NCI-H345 (cell line): Measurements from ENCODE around the gene ILF2.
"Not testable (repeated sequence)": the region's sequence is repeated elsewhere in the genome, so short reads cannot be mapped to it uniquely, and the experiment has no call there.

Experiments used
- DNase-seq: peaks from one replicate; lab custom pipeline; 2025; lab: John Stamatoyannopoulos, UW

The ILF2 gene

DNA sequence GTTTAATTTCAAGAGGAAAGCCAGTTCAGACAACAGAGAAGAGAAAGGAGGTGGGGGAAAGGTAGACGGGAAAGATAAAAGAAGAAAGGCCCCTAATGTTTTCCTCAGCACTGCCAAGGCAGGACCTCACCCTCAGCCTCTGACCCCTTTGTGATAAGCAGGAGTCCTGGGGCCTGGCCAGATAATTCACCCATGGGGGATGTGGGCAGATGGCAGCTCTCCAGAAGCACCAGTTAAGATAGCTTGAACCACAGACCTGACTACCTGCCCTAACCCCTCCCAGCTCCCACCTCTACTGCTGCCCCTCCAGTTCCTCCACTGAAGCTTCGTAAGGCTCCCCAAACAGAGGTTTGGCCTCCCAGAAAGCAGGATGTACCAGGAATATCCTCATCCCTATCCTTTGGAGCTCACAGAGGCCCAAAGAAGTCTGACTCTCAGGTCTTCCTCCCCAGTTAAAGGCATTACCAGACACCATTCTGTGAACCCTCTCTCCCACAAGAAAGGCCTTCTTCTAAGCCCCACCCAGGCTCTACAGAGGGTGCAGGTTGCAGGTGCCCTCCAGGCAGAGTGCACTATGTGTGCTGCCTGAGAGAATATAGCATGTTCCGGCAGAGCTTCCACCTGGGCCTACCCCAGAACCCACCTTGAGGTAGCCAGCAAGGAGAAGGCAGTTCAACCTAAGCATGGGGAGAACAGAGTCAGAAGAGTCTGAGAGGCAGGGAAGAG lies 21.5 kb downstream of the ILF2 start:
- DNase-seq: no peak

DNA sequence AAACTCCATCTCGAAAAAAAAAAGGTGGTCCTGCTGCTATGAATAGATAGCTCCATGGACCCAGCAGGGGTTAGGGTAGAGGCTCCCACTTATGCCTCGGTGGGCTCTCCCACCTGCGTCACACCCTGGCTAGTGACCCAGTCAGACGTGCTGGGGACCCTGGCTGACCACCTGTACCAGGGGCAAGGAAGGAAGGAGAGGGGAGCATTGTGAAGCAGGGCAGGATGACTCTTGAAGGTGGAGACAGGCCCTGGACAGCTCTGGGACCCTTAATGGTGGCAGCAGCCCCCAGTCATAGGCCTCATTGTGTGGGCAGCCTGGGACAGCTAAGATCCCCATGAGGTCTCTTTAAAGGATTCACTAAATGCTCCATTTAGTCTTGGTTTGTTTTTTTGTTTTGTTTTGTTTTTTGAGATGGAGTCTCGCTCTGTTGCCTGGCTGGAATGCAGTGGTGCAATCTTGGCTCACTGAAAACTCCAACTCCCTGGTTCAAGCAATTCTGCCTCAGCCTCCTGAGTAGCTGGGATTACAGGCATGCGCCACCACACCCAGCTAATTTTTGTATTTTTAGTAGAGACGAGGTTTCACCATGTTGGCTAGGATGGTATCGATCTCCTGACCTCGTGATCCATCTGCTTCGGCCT lies 22.7 kb downstream of the ILF2 start:
- DNase-seq: no peak

DNA sequence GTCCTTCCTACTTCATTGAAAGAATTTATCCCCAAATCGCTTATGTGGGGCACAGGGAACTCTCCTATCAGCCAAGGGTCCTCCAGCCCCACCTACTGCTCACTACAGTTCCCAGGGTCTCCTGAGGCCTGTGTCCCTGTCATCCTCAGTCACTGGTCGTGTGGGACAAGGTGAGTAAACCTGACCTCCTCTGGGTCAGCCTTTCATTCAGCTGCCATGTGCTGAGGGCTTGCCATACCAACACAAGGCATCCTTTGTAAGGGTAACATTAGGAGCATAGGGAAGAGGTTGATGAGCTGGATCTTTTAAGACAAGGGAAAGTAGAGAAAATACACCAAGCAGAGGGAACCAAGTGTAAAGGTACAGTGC lies 23.5 kb downstream of the ILF2 start:
- DNase-seq: no peak

DNA sequence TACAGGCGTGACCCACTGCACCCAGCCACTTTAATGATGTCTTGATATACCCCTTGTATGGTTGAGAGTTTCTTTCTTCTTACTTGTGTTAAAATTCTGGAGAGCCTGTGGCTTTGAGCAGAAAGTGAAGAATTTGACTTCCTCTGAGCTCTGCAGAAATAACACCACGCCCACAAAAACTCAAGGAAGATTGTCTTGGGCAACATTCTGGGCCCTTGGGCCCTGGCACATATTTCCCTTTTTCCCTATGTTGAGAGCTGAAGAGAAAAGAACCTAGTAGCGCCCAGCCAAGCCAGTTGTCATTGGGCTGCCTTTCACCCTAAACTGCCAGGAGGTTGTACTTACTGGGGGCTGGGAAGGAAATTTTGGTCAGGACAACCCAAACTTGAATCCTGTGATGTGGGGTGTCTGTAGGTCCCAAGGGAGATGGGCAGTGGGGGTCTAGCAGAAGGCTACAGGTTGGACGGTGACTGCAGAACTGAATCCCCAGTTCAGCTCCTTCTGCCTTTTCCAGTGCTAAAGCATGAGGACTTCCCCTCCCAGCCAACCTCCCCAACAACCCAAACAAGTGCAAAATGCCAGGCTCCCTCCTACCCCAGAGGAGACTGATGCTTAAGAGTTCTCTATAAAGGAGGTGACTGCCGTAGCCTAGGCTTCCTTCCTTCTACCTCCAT lies 24.0 kb downstream of the ILF2 start:
- no peak for DNase-seq

DNA sequence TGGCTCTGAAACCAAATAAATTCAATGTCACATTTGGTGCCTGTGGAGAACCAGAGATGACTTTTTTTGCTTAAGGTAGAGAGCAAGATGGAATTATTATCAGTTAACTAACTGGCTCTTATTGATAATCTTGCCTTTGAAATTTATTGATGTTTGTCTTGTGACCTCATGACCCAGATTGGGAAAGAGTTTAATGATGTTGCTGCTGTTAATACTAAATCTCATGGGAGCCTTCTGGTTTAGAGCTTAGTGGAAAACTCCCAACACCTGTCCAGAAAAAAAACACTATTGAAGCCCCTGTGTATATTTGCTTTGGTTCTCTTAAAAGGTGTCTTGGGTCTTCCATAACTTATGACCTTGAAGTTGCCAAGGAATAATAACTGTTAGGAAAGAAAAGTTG lies 27.0 kb downstream of the ILF2 start:
- DNase-seq: no peak

DNA sequence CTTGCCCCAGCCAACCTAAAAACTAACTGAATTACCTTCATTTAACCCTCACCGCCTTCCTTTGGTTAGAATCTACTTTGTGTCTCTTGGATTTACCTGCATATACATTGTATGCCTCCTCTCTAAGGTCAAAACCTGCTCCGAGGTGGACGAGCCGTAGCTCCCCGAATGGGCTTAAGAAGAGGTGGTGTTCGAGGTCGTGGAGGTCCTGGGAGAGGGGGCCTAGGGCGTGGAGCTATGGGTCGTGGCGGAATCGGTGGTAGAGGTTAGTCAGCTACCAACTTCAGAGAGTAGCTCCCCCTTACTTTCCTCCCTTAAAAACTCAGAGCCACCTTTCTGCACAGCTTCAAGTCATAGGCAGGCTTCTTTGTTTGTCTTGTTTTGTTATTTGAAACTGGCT lies 27.7 kb downstream of the ILF2 start:
- DNase-seq: no peak

DNA sequence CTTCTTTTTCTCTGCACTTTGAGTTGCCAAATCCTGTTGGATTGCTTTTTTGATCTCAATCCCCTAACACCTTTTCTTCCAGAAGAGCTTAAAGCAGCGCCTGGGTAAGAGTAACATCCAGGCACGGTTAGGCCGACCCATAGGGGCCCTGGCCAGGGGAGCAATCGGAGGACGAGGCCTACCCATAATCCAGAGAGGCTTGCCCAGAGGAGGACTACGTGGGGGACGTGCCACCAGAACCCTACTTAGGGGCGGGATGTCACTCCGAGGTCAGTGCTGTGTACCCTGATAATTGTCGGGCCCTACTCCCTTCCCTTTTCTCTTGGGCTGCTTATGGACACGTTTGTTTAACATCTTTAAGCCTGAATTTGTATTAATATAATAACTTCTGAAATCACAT lies 28.6 kb downstream of the ILF2 start:
- no peak for DNase-seq

DNA sequence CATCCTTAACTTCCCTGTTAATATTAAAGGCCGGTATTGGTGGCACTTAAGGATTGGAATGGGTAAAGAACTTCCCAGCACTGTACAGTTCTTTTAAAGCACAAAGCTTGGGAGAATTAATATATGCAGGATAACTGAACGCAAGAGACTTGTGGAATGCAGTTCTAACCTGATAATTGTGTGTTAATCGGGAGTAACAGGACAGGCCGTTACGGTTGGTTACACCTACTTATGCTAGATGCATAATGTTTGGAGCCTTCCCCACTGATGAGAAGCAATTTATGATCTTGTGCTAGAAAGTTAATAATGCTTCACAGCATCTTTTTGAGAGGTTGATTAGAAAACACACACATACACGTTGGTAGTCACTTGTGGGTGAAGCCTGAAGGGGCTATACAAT lies 29.9 kb downstream of the ILF2 start:
- DNase-seq: no peak

DNA sequence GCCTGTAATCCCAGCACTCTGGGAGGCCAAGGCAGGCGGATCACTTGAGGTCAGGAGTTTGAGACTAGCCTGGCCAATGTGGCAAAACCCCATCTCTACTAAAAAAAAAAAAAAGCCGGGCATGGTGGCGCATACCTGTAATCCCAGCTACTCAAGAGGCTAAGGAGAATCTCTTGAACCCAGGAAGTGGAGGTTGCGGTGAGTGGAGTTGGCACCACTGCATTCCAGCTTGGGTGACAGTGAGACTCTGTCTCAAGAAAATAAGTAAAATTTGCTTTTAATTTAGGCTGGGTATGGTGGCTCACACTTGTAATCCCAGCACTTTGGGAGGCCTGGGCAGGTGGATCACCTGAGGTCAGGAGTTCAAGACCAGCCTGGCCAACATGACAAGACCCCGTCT lies 30.6 kb downstream of the ILF2 start:
- DNase-seq: not testable (repeated sequence)

DNA sequence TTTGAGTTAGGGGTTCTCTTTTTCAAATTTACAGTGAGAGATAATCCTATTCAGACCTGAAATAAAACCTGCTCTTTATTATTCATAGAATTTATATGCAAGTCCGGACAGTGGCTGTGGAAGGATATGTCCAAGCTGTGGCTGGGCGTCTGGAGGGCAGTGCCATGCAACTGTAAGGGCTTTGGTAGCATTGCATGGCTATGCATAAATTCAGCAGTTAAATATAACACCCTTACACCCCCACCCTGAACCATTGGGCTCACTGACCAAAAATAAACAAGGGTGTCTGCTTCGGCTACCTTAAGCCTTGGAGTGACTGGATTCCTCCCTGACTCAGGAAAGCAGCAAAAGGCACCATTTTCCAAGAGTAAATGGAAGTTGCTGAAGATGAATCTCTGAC lies 31.5 kb downstream of the ILF2 start:
- no peak for DNase-seq

DNA sequence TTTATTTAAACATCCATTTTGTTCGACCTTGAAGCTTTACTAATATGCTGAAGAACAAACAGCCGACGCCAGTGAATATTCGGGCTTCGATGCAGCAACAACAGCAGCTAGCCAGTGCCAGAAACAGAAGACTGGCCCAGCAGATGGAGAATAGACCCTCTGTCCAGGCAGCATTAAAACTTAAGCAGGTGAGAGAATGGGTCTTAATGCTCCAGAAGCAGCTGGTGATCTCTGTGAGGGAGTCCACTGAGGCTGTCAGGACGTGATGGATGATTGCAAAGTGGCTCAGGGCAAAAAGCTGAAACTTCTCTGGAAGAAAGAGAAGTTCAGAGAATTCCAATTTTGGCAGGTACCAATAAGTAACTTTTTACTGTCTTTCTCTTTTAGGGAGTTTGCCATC lies 32.5 kb downstream of the ILF2 start:
- no peak for DNase-seq

DNA sequence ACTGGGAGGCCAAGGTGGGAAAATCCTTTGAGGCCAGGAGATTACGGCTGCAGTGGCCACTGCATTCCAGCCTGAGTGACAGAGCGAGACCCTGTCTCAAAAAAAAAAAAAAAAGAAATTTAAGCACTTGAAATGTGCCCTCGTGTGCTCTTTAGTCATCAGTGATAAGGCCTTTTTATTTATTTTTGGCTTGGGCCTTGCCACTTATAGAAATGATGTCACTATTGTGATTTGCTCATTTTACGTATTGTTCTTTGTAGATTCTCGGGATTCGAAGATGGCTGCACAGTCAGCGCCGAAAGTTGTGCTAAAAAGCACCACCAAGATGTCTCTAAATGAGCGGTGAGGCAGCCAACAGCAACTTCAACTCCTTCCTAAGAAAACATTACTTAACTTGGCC lies 34.5 kb downstream of the ILF2 start:
- no peak for DNase-seq

DNA sequence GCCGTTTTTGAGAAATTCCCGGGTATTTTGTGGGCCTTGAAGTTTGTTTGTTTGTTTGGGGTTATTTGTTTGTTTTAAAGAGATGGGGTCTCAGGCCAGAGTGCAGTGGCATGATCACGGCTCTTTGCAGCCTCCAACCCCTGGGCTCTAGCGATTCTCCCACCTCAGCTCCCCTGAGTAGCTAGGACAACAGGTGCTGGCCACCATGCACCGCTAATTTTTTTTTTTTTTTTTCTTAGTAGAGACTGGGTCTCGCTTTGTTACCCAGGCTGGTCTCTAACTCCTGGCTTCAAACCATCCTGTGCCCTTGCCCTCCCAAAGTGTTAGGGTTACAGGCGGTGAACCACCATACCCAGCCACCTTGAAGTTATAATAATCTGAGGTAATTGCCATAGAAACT lies 34.9 kb downstream of the ILF2 start:
- no peak for DNase-seq

DNA sequence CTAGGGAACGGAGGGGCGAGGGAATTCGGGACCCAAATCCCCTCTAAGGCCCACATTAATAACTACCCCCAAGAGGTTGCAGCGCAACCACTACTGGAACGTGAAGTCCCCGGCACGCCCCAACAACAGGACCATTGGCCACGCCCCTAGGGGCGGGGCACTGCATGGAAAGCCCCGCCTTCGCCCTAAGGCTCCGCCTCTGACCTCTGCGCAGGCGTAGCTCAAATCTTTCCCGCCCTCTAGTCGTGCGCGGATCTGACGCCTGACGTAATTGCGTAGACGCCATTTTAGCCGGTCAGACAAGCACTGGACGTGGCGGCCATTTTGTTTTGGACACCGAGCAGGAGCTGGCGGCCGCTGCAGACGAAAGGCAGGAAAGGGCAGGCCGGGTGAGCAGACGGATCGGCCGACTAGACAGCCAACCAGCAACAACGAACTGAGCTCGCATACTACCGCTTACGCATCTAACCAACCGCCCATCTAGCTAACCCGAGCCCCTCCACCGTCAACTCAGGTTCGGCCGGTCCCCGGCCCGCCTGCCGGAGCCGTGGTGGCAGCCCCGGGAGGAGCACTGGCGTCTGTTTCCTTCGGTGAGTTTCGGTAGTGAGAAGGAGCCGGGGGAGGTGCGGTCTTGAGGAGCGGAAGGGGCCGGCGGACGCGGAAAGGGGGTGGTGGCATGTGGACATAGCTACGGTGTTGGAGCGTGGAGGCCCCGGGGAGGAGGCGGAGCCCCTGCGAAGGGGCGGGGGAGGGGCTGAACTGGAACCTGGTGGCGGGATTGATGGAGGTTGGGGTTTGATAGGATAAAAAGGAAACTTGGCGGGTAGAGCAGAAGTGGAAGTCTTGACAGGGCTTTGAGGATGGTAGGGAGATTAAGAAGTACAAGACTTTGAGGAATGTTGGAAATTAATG lies 36.8 kb downstream of the ILF2 start, which contains the start of gene CHTOP:
Gene CHTOP, plus strand, starts transcription at position 313 of the 912 bp plus-strand sequence. CDS start 2,523 bp downstream, outside the sequence.
- peak; percentile 100 for DNase-seq

DNA sequence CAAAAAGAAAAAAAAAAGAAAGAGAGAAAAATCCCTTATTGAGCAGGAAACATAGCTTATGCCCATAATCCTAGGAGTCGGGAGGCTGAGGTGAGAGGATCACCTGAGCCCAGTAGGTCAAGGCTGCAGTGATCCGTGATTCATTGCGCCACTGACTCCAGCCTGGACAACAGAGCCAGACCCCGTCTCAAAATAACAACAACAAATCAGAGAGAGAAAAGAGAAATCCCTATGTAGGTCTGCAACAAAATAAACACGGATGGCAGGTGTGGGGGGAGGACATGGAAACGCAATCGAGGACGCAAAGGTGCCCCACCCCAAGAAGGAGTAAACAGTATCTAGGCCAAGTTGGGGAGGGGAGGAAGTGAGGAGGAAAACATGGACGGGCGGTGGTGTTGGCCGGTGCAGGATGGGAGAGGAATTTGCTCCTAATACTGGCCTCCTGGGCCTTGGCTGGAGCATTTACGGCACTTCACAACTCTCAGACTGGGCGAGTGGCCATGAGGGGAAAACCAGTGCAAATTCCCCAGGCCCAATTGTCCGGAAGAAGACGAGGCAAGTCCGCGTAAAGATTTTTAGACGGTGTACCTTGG lies 37.5 kb downstream of the ILF2 start:
- peak; percentile 74 for DNase-seq

DNA sequence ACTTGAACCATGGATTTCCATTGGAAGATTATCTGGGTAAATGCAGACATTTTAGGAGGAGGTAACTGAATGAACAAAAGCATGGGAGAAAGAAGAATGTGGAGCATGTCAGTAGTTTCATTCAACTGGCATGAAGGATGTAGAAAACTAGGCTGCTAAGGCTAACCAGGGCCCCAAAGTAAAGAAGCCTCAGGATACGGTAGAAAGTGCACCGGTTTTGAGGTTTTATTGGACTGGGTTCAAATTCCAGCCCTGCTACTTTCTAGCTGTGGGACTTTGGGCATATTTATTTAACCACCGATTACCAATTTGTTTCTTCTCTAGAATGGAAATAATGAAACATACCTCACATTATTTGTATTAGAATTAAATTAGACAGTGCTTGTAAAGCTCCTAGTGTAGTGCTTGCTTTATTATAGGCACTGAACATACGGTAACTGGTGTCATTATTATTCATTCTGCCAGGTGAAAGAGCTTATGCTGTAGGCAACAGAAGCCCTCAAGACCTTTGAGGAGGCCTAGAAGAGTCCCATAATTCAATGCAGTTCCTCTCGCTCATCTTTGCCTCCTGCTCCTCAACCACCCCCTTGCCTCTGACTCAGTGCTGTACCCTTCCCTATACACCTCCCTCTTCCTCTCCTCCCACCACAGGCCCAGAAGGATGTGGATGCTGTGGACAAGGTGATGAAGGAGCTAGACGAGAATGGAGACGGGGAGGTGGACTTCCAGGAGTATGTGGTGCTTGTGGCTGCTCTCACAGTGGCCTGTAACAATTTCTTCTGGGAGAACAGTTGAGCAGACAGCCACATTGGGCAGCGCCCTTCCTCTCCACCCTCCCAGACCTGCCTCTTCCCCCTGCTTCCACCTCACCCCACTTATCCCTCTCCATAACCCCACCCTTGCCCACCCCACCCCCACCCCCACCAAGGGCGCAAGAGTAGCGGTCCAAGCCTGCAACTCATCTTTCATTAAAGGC lies 39.5 kb downstream of the ILF2 start:
- no peak for DNase-seq

DNA sequence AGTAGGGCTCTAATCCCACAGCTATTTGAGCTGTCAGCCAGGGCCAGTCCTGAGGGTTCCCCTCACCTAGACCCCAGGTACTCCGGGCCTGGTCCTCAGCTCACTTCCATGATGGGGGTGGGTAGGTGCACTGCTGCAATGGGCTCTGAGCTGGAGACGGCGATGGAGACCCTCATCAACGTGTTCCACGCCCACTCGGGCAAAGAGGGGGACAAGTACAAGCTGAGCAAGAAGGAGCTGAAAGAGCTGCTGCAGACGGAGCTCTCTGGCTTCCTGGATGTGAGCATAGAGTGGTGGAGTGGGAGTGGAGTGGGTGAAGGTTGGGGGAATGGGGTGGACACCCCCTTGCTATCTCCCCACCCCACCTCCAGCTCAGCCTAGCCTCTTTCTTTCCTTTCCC lies 40.4 kb downstream of the ILF2 start:
- DNase-seq: no peak

DNA sequence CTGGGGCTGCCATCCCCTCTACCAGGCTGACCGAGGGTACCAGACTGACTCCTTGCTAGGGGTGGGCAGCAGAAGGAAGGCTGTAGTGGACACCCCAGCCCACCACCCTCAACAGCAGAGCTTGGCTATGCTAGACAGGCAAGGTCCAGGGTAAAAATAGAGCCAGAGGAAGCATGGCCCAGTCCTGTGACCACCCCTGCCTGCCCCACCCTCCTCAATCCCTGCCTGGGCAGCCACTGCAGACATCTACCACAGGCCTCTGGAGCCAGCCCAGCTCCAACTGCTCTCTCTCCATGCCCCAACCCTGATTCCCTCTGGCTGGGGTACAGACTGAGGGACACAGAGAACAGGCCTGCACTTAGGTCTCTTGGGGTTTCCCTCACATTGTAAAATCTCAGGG lies 40.8 kb downstream of the ILF2 start:
- DNase-seq: no peak

DNA sequence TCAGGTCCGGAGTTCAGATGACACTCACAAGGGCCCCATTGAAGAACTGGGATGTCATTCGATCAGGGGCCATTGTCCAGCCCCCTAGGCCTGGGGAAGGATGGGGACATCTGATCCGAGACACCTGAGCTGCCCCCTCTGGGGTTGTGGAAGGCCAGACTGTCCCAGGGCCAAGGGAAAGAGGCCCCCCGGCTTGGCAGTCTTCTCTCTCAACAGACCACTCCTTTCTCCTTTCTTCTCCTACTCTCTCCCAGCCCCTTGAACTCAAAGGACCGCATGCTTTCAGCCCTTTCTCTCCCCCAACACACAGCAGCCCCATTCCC lies 41.5 kb downstream of the ILF2 start:
- no peak for DNase-seq

DNA sequence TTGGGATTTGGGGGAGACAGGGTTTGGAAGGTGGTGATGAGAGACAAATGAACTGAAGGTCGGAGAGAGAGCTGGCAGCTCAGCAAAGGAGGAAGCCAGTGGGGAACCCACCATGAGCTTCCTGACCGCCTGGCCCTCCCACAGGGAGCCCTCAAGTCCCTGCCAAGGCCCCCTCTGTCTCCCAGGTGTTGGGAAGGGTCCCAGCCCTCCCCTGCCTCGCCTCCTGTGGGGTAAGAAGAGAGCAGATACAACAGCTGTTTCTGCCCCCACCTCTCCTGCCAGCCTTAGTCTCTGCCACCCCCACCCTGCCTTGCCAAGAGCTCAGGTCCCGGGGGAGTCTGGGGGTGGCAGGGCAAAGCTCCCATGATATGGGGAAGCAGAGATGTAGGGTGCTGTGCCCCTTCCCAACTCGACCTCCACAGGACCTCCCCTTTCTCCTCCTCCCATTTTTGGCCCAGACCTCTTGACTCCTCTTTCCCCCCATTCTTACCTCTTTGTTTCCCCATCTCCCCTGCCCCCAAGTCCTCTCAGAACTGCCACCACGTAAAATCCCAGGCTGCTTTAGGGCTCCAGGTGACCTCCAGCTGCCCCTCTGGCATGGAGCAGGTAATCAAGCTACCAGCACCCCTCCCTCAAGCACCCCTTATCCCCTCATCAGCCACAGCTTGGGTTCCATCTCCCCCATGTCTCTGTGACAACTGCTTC lies 42.0 kb downstream of the ILF2 start:
- DNase-seq: no peak
